IMR-90 (cell line): ENCODE results near the gene TFAP2A.

ENCODE experiments used
- BHLHE40 ChIP-seq: fragments of 150-350 bp; IDR thresholded peaks from 2 replicates; pipeline ENCODE4 v1.6.1; 2016; ENCODE audit warnings: mild to moderate bottlenecking, low read depth, low read length
- CEBPB ChIP-seq: IDR thresholded peaks from 2 replicates; pipeline ENCODE4 v1.6.1; 2012; ENCODE audit warnings: low read depth, low read length, improper control_type of control experiment
- CTCF ChIP-seq: conservative IDR thresholded peaks from 2 replicates; pipeline ENCODE4 v1.5.1; 2012; ENCODE audit warnings: mild to moderate bottlenecking, low read depth, low read length, improper control_type of control experiment
- FOS ChIP-seq: fragments of 150-350 bp; IDR thresholded peaks from 2 replicates; pipeline ENCODE4 v1.6.1; 2016; ENCODE audit warnings: low read depth, low read length
- MAFK ChIP-seq: IDR thresholded peaks from 2 replicates; pipeline ENCODE4 v1.6.1; 2012; ENCODE audit warnings: low read depth, low read length, improper control_type of control experiment
- POLR2A ChIP-seq: IDR thresholded peaks from 2 replicates; pipeline ENCODE4 v1.6.1; 2012; ENCODE audit warnings: mild to moderate bottlenecking, low read depth, low read length
- RAD21 ChIP-seq: IDR thresholded peaks from 2 replicates; pipeline ENCODE4 v1.6.1; 2012; ENCODE audit warnings: low read length, improper control_type of control experiment
- RFX5 ChIP-seq: IDR thresholded peaks from 2 replicates; pipeline ENCODE4 v1.8.0; 2012; ENCODE audit warnings: low read depth, mild to moderate bottlenecking, low read length, moderate library complexity
- SMC3 ChIP-seq: fragments of 150-350 bp; IDR thresholded peaks from 2 replicates; pipeline ENCODE4 v1.6.1; 2016; ENCODE audit warnings: low read depth, mild to moderate bottlenecking, antibody characterized with exemption, low read length, moderate library complexity
- USF2 ChIP-seq: fragments of 150-350 bp; IDR thresholded peaks from 2 replicates; pipeline ENCODE4 v1.6.1; 2017; ENCODE audit warnings: mild to moderate bottlenecking, antibody characterized with exemption, low read length, low read depth

- TF ChIP-seq CTCF (no peak), SMC3 (no peak), RAD21 (no peak), USF2 (no peak), CEBPB (no peak), POLR2A (no peak), RFX5 (no peak), FOS (no peak), BHLHE40 (no peak), MAFK (no peak)
Measured at GRCh38 chr6:10350720-10351119, 64.2 kb downstream of the TFAP2A start.
